Vagina (tissue), 2 donors: Measurements from ENCODE around the gene SSBP2. TPM values are rescaled to one million over a fixed set of nuclear protein-coding genes. Genes with fewer than 3 reads are reported as not detected.

Source experiments
- DNase-seq, 2 donors: peaks; one replicate each; pipeline ENCODE4 v3.0.0-alpha.2; 2017; ENCODE audit errors: extremely low spot score in 2 of 2
- H3K27ac ChIP-seq: fragments of 200-600 bp; sonication (generic); one replicate; pipeline ENCODE4 v1.5.1; 2019
- H3K27me3 ChIP-seq: fragments of 200-600 bp; sonication (generic); one replicate; pipeline ENCODE4 v1.5.1; 2019
- H3K36me3 ChIP-seq, 2 donors: fragments of 200-600 bp; sonication (generic); one replicate each; pipeline ENCODE4 v1.5.1; 2017 to 2019
- H3K4me1 ChIP-seq: fragments of 200-600 bp; sonication (generic); one replicate; pipeline ENCODE4 v1.5.1; 2019
- H3K4me3 ChIP-seq, 2 donors: fragments of 200-600 bp; sonication (generic); 1 replicate in 1 of 2; 2 replicates in 1 of 2; pipeline ENCODE4 v1.5.1; 2016 to 2019
- H3K9me3 ChIP-seq: fragments of 200-600 bp; sonication (generic); one replicate; pipeline ENCODE4 v1.5.1; 2019
- CTCF ChIP-seq, 3 experiments: fragments of 450-650 bp in 2 of 3; fragments of 200-600 bp in 1 of 3; sonication (generic) in 1 of 3; IDR thresholded peaks; one replicate each; pipeline ENCODE4 v1.5.1; 2017 to 2019; ENCODE audit warnings: antibody characterized with exemption in 3 of 3, mild to moderate bottlenecking in 2 of 3, moderate library complexity in 2 of 3
- POLR2A ChIP-seq, 2 donors: fragments of 450-650 bp; IDR thresholded peaks; one replicate each; pipeline ENCODE4 v1.6.1; 2017; ENCODE audit warnings: antibody characterized with exemption in 2 of 2, mild to moderate bottlenecking in 2 of 2, moderate library complexity in 2 of 2
- POLR2AphosphoS5 ChIP-seq, 2 donors: sonication (generic); formaldehyde crosslinking; IDR thresholded peaks; one replicate each; pipeline ENCODE4 v1.9.0; 2017; ENCODE audit warnings: antibody characterized with exemption in 2 of 2, mild to moderate bottlenecking in 2 of 2, low read depth in 1 of 2; ENCODE audit not compliant: insufficient read depth in 1 of 2
- intact Hi-C: fragments of 100-400 bp; cut with DNase I; formaldehyde crosslinking; loops from one replicate; pipeline ENCODE4 v1.15.1; 2023
- total RNA-seq: library from RNA; depleted of rRNA; stranded (reverse); fragments of >200 nt; gene quantifications from one replicate; pipeline ENCODE4 v1.2.3, GENCODE V29; 2016

SSBP2 gene
- total RNA-seq, 1 donor from 2014 or later = 66.3 TPM

- Histone ChIP-seq H3K36me3 (no peaks in the 10 kb centered on the region), H3K4me3 (no peak overlapping the region), H3K4me1 (no peaks in the 10 kb centered on the region), H3K27ac (no peak overlapping the region), H3K9me3 (no peaks in the 10 kb centered on the region), H3K27me3 (no peaks in the 10 kb centered on the region)
- DNase-seq = no peak
- TF ChIP-seq POLR2A (IDR thresholded peaks at IDR 0.05) = no peak
- no peak for TF ChIP-seq CTCF (IDR thresholded peaks at IDR 0.05)
- no peak for TF ChIP-seq POLR2AphosphoS5 (IDR thresholded peaks at IDR 0.05; ENCODE audit: insufficient read depth in 1 of 2, low read depth in 1 of 2)
- intact Hi-C loops = no loop called here
Measured at GRCh38 chr5:81370912-81371311, 380.0 kb downstream of the SSBP2 start.

- intact Hi-C loops = no loop called here
- Histone ChIP-seq H3K9me3 (no peaks in the 10 kb centered on the region), H3K4me1 (no peaks in the 10 kb centered on the region), H3K27me3 (no peaks in the 10 kb centered on the region), H3K4me3 (no peak overlapping the region), H3K36me3 (no peaks in the 10 kb centered on the region), H3K27ac (no peak overlapping the region)
- TF ChIP-seq POLR2A (IDR thresholded peaks at IDR 0.05) (no peak), CTCF (IDR thresholded peaks at IDR 0.05) (no peak), POLR2AphosphoS5 (IDR thresholded peaks at IDR 0.05; ENCODE audit: insufficient read depth in 1 of 2, low read depth in 1 of 2) (no peak)
- DNase-seq = no peak
Measured at GRCh38 chr5:81365541-81365940, 385.4 kb downstream of the SSBP2 start.

GRCh38 chr5:81363093-81363871, 387.6 kb downstream of the SSBP2 start:
- no peak for TF ChIP-seq POLR2AphosphoS5 (IDR thresholded peaks at IDR 0.05; ENCODE audit: insufficient read depth in 1 of 2, low read depth in 1 of 2)
- TF ChIP-seq CTCF (IDR thresholded peaks at IDR 0.05) = no peak
- TF ChIP-seq POLR2A (IDR thresholded peaks at IDR 0.05) = no peak
- Histone ChIP-seq H3K9me3 (no peaks in the 10 kb centered on the region), H3K27ac (no peak overlapping the region), H3K4me1 (no peaks in the 10 kb centered on the region), H3K36me3 (no peaks in the 10 kb centered on the region), H3K4me3 (no peak overlapping the region), H3K27me3 (no peaks in the 10 kb centered on the region)
- intact Hi-C loops = no loop called here
- DNase-seq = no peak

Other genes with a start within 250 kb of the SSBP2 start
- gene ATG10, start 220.9 kb upstream of the SSBP2 start, total RNA-seq = 4.2 TPM